WTC11 (cell line): ENCODE data around the gene LAMA2. TPM values are rescaled to one million over a fixed set of nuclear protein-coding genes. Genes with fewer than 3 reads are reported as not detected.

Experiments
- ATAC-seq: fragments of 200-7000 bp; cut with Tn5 transposase; 2 replicates; pipeline ENCODE4 v1.10.0; 2021; ENCODE audit warnings: mild to moderate bottlenecking, moderate library complexity
- CTCF ChIA-PET: fragments of 300-600 bp; sonication (Branson Sonifier 250); formaldehyde crosslinking; loops from one replicate; lab custom pipeline; 2021; ENCODE audit warnings: antibody characterized with exemption; lab: Charles Lee
- POLR2A ChIA-PET: fragments of 350-600 bp; sonication (Branson Sonifier 250); formaldehyde crosslinking; loops from one replicate; lab custom pipeline; 2021; ENCODE audit warnings: antibody characterized with exemption; lab: Charles Lee
- DNase-seq: peaks from one replicate; pipeline ENCODE4 v3.0.0; 2021; ENCODE audit warnings: low spot score
- H3K27ac Mint-ChIP-seq: 2 replicates; pipeline ENCODE4 v1.8.0; 2021; ENCODE audit warnings: mixed read lengths
- H3K27me3 Mint-ChIP-seq: 2 replicates; pipeline ENCODE4 v1.8.0; 2021; ENCODE audit warnings: low read depth, mild to moderate bottlenecking, moderate library complexity, mixed read lengths
- H3K36me3 Mint-ChIP-seq: 2 replicates; pipeline ENCODE4 v1.8.0; 2021; ENCODE audit warnings: mixed read lengths
- H3K4me1 Mint-ChIP-seq: 2 replicates; pipeline ENCODE4 v1.8.0; 2022; ENCODE audit warnings: mixed read lengths
- H3K4me3 Mint-ChIP-seq: 2 replicates; pipeline ENCODE4 v1.8.0; 2021; ENCODE audit warnings: mild to moderate bottlenecking, moderate library complexity, mixed read lengths
- H3K9me3 Mint-ChIP-seq: 2 replicates; pipeline ENCODE4 v1.8.0; 2021; ENCODE audit warnings: mixed read lengths
- CREB1 ChIP-seq: sonication (generic); formaldehyde crosslinking; IDR thresholded peaks from 2 replicates; pipeline ENCODE4 v1.8.0; 2023; ENCODE audit warnings: mild to moderate bottlenecking, missing genetic modification reagents
- CREM ChIP-seq: sonication (generic); formaldehyde crosslinking; IDR thresholded peaks from 2 replicates; pipeline ENCODE4 v1.8.1; 2022; ENCODE audit warnings: mild to moderate bottlenecking, missing genetic modification reagents, moderate library complexity
- ESRRA ChIP-seq: sonication (generic); formaldehyde crosslinking; IDR thresholded peaks from 2 replicates; pipeline ENCODE4 v1.8.1; 2022; ENCODE audit warnings: mild to moderate bottlenecking, missing genetic modification reagents, borderline replicate concordance
- FOXK1 ChIP-seq: sonication (generic); formaldehyde crosslinking; IDR thresholded peaks from 2 replicates; pipeline ENCODE4 v1.8.0; 2022; ENCODE audit warnings: mild to moderate bottlenecking, moderate library complexity, missing genetic modification reagents
- GRHL2 ChIP-seq: fragments of 250-450 bp; sonication (Bioruptor Pico); IDR thresholded peaks from 2 replicates; pipeline ENCODE4 v1.8.0; 2022; ENCODE audit warnings: mild to moderate bottlenecking, moderate library complexity; ENCODE audit not compliant: insufficient replicate concordance, severe bottlenecking
- GTF2I ChIP-seq: fragments of 250-450 bp; sonication (Bioruptor Pico); conservative IDR thresholded peaks from 2 replicates; pipeline ENCODE4 v1.4.0; 2021; ENCODE audit warnings: mild to moderate bottlenecking
- HMGA2 ChIP-seq: fragments of 250-450 bp; sonication (Bioruptor Pico); IDR thresholded peaks from 2 replicates; pipeline ENCODE4 v1.4.0; 2021; ENCODE audit warnings: mild to moderate bottlenecking, moderate library complexity
- JUN ChIP-seq: sonication (generic); formaldehyde crosslinking; IDR thresholded peaks from 2 replicates; pipeline ENCODE4 v1.8.0; 2023; ENCODE audit warnings: mild to moderate bottlenecking, missing genetic modification reagents
- MXD4 ChIP-seq: fragments of 250-450 bp; sonication (Bioruptor Pico); IDR thresholded peaks from 2 replicates; pipeline ENCODE4 v1.8.0; 2021; ENCODE audit warnings: mild to moderate bottlenecking, moderate library complexity, borderline replicate concordance
- MYBL2 ChIP-seq: sonication (generic); formaldehyde crosslinking; IDR thresholded peaks from 2 replicates; pipeline ENCODE4 v1.8.1; 2023; ENCODE audit warnings: mild to moderate bottlenecking, moderate library complexity, missing genetic modification reagents
- NFATC4 ChIP-seq: fragments of 250-450 bp; sonication (Bioruptor Pico); IDR thresholded peaks from 2 replicates; pipeline ENCODE4 v1.9.0; 2021; ENCODE audit warnings: mild to moderate bottlenecking
- NR2C2 ChIP-seq: sonication (generic); formaldehyde crosslinking; IDR thresholded peaks from 2 replicates; pipeline ENCODE4 v1.8.0; 2022; ENCODE audit warnings: mild to moderate bottlenecking, missing genetic modification reagents
- NR3C1 ChIP-seq: sonication (generic); formaldehyde crosslinking; conservative IDR thresholded peaks from 2 replicates; pipeline ENCODE4 v1.8.1; 2023; ENCODE audit warnings: low read depth, mild to moderate bottlenecking, missing genetic modification reagents
- PRRX2 ChIP-seq: fragments of 250-450 bp; sonication (Bioruptor Pico); IDR thresholded peaks from 2 replicates; pipeline ENCODE4 v1.8.0; 2021; ENCODE audit warnings: mild to moderate bottlenecking
- RELA ChIP-seq: sonication (generic); formaldehyde crosslinking; IDR thresholded peaks from 2 replicates; pipeline ENCODE4 v1.8.1; 2022; ENCODE audit warnings: missing genetic modification reagents, mild to moderate bottlenecking, borderline replicate concordance
- RORB ChIP-seq: fragments of 250-450 bp; sonication (Bioruptor Pico); IDR thresholded peaks from 2 replicates; pipeline ENCODE4 v1.9.0; 2021; ENCODE audit warnings: mild to moderate bottlenecking
- SP1 ChIP-seq: sonication (generic); formaldehyde crosslinking; conservative IDR thresholded peaks from 2 replicates; pipeline ENCODE4 v1.8.1; 2022; ENCODE audit warnings: missing genetic modification reagents
- TCF7 ChIP-seq: sonication (generic); formaldehyde crosslinking; IDR thresholded peaks from 2 replicates; pipeline ENCODE4 v1.8.0; 2022; ENCODE audit warnings: mild to moderate bottlenecking, low read depth, missing genetic modification reagents, moderate library complexity
- TEAD1 ChIP-seq: sonication (generic); formaldehyde crosslinking; IDR thresholded peaks from 2 replicates; pipeline ENCODE4 v1.8.0; 2022; ENCODE audit warnings: mild to moderate bottlenecking, missing genetic modification reagents
- total RNA-seq: library from RNA; stranded (reverse); gene quantifications from 3 replicates; pipeline ENCODE4 v1.2.3, GENCODE V29; 2021
- TF ChIP-seq, protein P1 (sequence below): sonication (generic); formaldehyde crosslinking; IDR thresholded peaks from 2 replicates; pipeline ENCODE4 v1.8.0; 2023; ENCODE audit warnings: missing genetic modification reagents
- TF ChIP-seq, protein P2 (sequence below): sonication (generic); formaldehyde crosslinking; IDR thresholded peaks from 2 replicates; pipeline ENCODE4 v1.8.1; 2022; ENCODE audit warnings: low read depth, mild to moderate bottlenecking, moderate library complexity, missing genetic modification reagents, borderline replicate concordance
- TF ChIP-seq, protein P3 (sequence below): sonication (generic); formaldehyde crosslinking; IDR thresholded peaks from 2 replicates; pipeline ENCODE4 v1.8.1; 2022; ENCODE audit warnings: low read depth, missing genetic modification reagents, borderline replicate concordance
- TF ChIP-seq, protein P4 (sequence below): sonication (generic); formaldehyde crosslinking; IDR thresholded peaks from 2 replicates; pipeline ENCODE4 v1.8.0; 2023; ENCODE audit warnings: mild to moderate bottlenecking, missing genetic modification reagents
- TF ChIP-seq, protein P5 (sequence below): fragments of 250-450 bp; sonication (Bioruptor Pico); IDR thresholded peaks from 2 replicates; pipeline ENCODE4 v2.1.2; 2022; ENCODE audit warnings: mild to moderate bottlenecking, moderate library complexity
- TF ChIP-seq, protein P6 (sequence below): sonication (generic); formaldehyde crosslinking; IDR thresholded peaks from 2 replicates; pipeline ENCODE4 v1.8.0; 2023; ENCODE audit warnings: missing genetic modification reagents, mild to moderate bottlenecking, borderline replicate concordance

Gene LAMA2
- total RNA-seq, 1 experiment from 2014 or later = 6.6 TPM

DNA sequence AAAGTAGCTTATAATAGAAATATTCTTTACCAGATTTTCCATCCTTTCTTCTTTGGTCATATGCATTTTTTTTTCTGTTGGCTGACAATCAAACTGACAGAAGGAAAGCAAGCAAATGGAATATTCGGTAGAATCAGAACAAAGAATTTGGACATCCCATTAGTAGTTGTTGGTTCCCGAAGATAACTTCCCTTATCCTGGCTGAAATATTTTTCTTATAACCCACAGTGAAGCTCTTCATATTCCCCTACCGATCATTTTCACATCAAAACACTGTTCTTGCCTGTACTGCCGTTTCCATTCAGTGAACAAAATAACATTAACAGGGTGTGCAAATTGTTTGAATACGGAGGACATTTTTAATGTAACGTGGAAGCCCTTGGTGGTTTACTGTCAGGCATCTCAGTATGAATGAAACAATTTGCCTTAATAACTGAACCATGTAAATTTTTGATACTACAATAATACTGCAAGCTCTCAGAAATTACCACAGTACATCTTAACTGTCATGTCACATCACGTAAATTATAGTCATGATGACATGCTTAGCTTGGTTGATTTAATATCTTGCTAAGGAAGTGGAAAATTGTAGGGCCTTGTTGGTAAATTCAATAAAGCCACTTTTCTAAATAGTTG is 311.5 kb downstream of the LAMA2 start (continued):
- TF ChIP-seq, protein P1, sequence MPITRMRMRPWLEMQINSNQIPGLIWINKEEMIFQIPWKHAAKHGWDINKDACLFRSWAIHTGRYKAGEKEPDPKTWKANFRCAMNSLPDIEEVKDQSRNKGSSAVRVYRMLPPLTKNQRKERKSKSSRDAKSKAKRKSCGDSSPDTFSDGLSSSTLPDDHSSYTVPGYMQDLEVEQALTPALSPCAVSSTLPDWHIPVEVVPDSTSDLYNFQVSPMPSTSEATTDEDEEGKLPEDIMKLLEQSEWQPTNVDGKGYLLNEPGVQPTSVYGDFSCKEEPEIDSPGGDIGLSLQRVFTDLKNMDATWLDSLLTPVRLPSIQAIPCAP = no peak
- TF ChIP-seq FOXK1 (CRISPR knock-in tag) (no peak), PRRX2 (CRISPR knock-in tag) (no peak), MYBL2 (CRISPR knock-in tag) (no peak), GRHL2 (CRISPR knock-in tag) (no peak), RELA (CRISPR knock-in tag) (no peak), SP1 (CRISPR knock-in tag) (no peak), TCF7 (no peak), CREB1 (CRISPR knock-in tag) (no peak), NR2C2 (no peak)
- TF ChIP-seq, protein P2, sequence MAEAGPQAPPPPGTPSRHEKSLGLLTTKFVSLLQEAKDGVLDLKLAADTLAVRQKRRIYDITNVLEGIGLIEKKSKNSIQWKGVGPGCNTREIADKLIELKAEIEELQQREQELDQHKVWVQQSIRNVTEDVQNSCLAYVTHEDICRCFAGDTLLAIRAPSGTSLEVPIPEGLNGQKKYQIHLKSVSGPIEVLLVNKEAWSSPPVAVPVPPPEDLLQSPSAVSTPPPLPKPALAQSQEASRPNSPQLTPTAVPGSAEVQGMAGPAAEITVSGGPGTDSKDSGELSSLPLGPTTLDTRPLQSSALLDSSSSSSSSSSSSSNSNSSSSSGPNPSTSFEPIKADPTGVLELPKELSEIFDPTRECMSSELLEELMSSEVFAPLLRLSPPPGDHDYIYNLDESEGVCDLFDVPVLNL (CRISPR knock-in tag) = no peak
- TF ChIP-seq, protein P3, sequence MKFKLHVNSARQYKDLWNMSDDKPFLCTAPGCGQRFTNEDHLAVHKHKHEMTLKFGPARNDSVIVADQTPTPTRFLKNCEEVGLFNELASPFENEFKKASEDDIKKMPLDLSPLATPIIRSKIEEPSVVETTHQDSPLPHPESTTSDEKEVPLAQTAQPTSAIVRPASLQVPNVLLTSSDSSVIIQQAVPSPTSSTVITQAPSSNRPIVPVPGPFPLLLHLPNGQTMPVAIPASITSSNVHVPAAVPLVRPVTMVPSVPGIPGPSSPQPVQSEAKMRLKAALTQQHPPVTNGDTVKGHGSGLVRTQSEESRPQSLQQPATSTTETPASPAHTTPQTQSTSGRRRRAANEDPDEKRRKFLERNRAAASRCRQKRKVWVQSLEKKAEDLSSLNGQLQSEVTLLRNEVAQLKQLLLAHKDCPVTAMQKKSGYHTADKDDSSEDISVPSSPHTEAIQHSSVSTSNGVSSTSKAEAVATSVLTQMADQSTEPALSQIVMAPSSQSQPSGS = no peak
- TF ChIP-seq, protein P4, sequence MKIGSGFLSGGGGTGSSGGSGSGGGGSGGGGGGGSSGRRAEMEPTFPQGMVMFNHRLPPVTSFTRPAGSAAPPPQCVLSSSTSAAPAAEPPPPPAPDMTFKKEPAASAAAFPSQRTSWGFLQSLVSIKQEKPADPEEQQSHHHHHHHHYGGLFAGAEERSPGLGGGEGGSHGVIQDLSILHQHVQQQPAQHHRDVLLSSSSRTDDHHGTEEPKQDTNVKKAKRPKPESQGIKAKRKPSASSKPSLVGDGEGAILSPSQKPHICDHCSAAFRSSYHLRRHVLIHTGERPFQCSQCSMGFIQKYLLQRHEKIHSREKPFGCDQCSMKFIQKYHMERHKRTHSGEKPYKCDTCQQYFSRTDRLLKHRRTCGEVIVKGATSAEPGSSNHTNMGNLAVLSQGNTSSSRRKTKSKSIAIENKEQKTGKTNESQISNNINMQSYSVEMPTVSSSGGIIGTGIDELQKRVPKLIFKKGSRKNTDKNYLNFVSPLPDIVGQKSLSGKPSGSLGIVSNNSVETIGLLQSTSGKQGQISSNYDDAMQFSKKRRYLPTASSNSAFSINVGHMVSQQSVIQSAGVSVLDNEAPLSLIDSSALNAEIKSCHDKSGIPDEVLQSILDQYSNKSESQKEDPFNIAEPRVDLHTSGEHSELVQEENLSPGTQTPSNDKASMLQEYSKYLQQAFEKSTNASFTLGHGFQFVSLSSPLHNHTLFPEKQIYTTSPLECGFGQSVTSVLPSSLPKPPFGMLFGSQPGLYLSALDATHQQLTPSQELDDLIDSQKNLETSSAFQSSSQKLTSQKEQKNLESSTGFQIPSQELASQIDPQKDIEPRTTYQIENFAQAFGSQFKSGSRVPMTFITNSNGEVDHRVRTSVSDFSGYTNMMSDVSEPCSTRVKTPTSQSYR (CRISPR knock-in tag) = no peak

DNA sequence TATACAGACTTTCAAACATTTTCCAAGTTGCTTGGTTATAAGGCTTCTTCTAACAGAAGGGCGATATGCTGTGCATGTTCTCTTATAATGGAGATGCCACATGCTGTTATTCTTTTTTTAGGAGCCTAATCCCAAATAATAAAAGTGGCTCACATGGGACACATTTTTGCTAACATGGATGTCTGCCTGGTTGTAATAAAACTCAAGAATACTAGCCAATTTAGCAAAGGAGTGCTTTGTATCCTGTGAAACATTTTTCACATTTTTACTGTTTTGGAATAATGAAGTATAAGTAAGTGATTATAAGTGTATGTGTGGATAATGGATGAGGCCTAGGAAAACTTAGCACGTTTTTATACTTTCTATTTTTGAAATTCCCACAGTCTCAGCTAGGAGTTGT is 312.2 kb downstream of the LAMA2 start:
- ChIA-PET CTCF (interaction anchor here (1.0 to 1.2 kb wide), 2 partner anchors 500 to 1589 kb away, joined by 3 read pairs; no protein-coding TSS in a partner anchor), POLR2A (no interaction called here)
- Mint-ChIP-seq H3K27ac (peak overlapping the region; percentile 90), H3K36me3 (no peaks in the 10 kb centered on the region), H3K4me3 (no peak overlapping the region), H3K9me3 (no peaks in the 10 kb centered on the region), H3K4me1 (peaks cover 32% of the 10 kb centered on the region), H3K27me3 (no peaks in the 10 kb centered on the region)
- ATAC-seq = no peak
- DNase-seq = no peak
- TF ChIP-seq, protein P5, sequence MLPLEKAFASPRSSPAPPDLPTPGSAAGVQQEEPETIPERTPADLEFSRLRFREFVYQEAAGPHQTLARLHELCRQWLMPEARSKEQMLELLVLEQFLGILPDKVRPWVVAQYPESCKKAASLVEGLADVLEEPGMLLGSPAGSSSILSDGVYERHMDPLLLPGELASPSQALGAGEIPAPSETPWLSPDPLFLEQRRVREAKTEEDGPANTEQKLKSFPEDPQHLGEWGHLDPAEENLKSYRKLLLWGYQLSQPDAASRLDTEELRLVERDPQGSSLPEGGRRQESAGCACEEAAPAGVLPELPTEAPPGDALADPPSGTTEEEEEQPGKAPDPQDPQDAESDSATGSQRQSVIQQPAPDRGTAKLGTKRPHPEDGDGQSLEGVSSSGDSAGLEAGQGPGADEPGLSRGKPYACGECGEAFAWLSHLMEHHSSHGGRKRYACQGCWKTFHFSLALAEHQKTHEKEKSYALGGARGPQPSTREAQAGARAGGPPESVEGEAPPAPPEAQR (CRISPR knock-in tag) = no peak
- no peak for TF ChIP-seq MYBL2 (CRISPR knock-in tag)
- TF ChIP-seq, protein P1 = no peak
- TF ChIP-seq GTF2I (CRISPR knock-in tag) = no peak
- no peak for TF ChIP-seq ESRRA
- TF ChIP-seq TEAD1 (CRISPR knock-in tag) = no peak
- TF ChIP-seq CREM = no peak
- no peak for TF ChIP-seq NR3C1 (CRISPR knock-in tag)
- TF ChIP-seq RORB (CRISPR knock-in tag) = no peak
- TF ChIP-seq, protein P6, sequence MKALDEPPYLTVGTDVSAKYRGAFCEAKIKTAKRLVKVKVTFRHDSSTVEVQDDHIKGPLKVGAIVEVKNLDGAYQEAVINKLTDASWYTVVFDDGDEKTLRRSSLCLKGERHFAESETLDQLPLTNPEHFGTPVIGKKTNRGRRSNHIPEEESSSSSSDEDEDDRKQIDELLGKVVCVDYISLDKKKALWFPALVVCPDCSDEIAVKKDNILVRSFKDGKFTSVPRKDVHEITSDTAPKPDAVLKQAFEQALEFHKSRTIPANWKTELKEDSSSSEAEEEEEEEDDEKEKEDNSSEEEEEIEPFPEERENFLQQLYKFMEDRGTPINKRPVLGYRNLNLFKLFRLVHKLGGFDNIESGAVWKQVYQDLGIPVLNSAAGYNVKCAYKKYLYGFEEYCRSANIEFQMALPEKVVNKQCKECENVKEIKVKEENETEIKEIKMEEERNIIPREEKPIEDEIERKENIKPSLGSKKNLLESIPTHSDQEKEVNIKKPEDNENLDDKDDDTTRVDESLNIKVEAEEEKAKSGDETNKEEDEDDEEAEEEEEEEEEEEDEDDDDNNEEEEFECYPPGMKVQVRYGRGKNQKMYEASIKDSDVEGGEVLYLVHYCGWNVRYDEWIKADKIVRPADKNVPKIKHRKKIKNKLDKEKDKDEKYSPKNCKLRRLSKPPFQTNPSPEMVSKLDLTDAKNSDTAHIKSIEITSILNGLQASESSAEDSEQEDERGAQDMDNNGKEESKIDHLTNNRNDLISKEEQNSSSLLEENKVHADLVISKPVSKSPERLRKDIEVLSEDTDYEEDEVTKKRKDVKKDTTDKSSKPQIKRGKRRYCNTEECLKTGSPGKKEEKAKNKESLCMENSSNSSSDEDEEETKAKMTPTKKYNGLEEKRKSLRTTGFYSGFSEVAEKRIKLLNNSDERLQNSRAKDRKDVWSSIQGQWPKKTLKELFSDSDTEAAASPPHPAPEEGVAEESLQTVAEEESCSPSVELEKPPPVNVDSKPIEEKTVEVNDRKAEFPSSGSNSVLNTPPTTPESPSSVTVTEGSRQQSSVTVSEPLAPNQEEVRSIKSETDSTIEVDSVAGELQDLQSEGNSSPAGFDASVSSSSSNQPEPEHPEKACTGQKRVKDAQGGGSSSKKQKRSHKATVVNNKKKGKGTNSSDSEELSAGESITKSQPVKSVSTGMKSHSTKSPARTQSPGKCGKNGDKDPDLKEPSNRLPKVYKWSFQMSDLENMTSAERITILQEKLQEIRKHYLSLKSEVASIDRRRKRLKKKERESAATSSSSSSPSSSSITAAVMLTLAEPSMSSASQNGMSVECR = no peak
- no peak for TF ChIP-seq NFATC4 (CRISPR knock-in tag)
- TF ChIP-seq HMGA2 = no peak
- TF ChIP-seq SP1 (CRISPR knock-in tag) = no peak
- no peak for TF ChIP-seq JUN (CRISPR knock-in tag)
- no peak for TF ChIP-seq FOXK1 (CRISPR knock-in tag)
- TF ChIP-seq MXD4 (CRISPR knock-in tag) = no peak
